Measurements from ENCODE around the gene REX1BD.

The REX1BD gene

GRCh38 chr19:18603255-18603957, 14.8 kb downstream of the REX1BD start:
- peak in 1 of 5 experiments; percentile 37 for DNase-seq

- DNase-seq = no peak
These were observed 15.6 kb downstream of the REX1BD start for GRCh38 chr19:18603958-18604819.

GRCh38 chr19:18604820-18605159, 16.2 kb downstream of the REX1BD start:
- no peak for DNase-seq

- DNase-seq = no peak
These were observed 16.6 kb downstream of the REX1BD start for GRCh38 chr19:18605196-18605545.

- no peak for DNase-seq
These were observed 17.1 kb downstream of the REX1BD start for GRCh38 chr19:18605546-18606280.

- DNase-seq = no peak
These were observed 18.0 kb downstream of the REX1BD start, which contains the start of gene CRLF1 for GRCh38 chr19:18606281-18607225. Gene CRLF1, minus strand, starts transcription at chr19:18606799. Its CDS starts 143 bp downstream, at chr19:18606656.

GRCh38 chr19:18607226-18608101, 18.9 kb downstream of the REX1BD start:
- no peak for DNase-seq

GRCh38 chr19:18608102-18608804, 19.7 kb downstream of the REX1BD start:
- DNase-seq = no peak

GRCh38 chr19:18608805-18609716, 20.5 kb downstream of the REX1BD start:
- DNase-seq = no peak

- DNase-seq = no peak
These were observed 21.1 kb downstream of the REX1BD start for GRCh38 chr19:18609717-18610051.

- DNase-seq = no peak
These were observed 21.6 kb downstream of the REX1BD start for GRCh38 chr19:18610245-18610555.

- no peak for DNase-seq
These were observed 22.1 kb downstream of the REX1BD start for GRCh38 chr19:18610556-18611326.

- no peak for DNase-seq
These were observed 22.9 kb downstream of the REX1BD start for GRCh38 chr19:18611327-18612050.

GRCh38 chr19:18612051-18612771, 23.6 kb downstream of the REX1BD start:
- DNase-seq = no peak

GRCh38 chr19:18612772-18613588, 24.4 kb downstream of the REX1BD start, which contains the start of gene TMEM59L:
Gene TMEM59L, plus strand, starts transcription at chr19:18612870. Its CDS starts 89 bp downstream, at chr19:18612959.
- DNase-seq = peak in 4 of 5 experiments; percentile 14 to 53 (median 42)

GRCh38 chr19:18613589-18614234, 25.1 kb downstream of the REX1BD start:
- DNase-seq = no peak
